Keratinocyte (primary cell): ENCODE results near the gene FCHO2. TPM values are rescaled to one million over a fixed set of nuclear protein-coding genes. Genes with fewer than 3 reads are reported as not detected.

Source experiments
- DNase-seq: peaks from one replicate; pipeline ENCODE4 v3.0.0-alpha.2; 2011; ENCODE audit warnings: low read depth, missing footprints, low spot score
- FAIRE-seq: peaks from 2 replicates; lab custom pipeline; 2011; peaks lifted over from hg19 to GRCh38; lab: Jason Lieb, UNC
- H2AFZ ChIP-seq: 2 replicates; pipeline ENCODE4 v1.6.0; 2012; ENCODE audit warnings: low read length, control low read depth, inconsistent platforms; ENCODE audit not compliant: control insufficient read depth
- H3K27ac ChIP-seq: 2 replicates; pipeline ENCODE4 v1.5.1; 2011; ENCODE audit warnings: low read length; ENCODE audit not compliant: control insufficient read depth, insufficient read depth
- H3K27me3 ChIP-seq: 3 replicates; pipeline ENCODE4 v1.6.0; 2011; ENCODE audit warnings: low read length; ENCODE audit not compliant: control insufficient read depth, insufficient read depth; ENCODE audit errors: extremely low read depth
- H3K36me3 ChIP-seq, 2 experiments: 2 replicates in 1 of 2; 3 replicates in 1 of 2; pipeline ENCODE4 v1.5.1; 2011; ENCODE audit warnings: low read length in 2 of 2, mild to moderate bottlenecking in 1 of 2; ENCODE audit not compliant: control insufficient read depth in 2 of 2, insufficient read depth in 2 of 2; ENCODE audit errors: extremely low read depth in 1 of 2
- H3K4me1 ChIP-seq: 3 replicates; pipeline ENCODE4 v1.5.1; 2011; ENCODE audit warnings: low read length; ENCODE audit not compliant: control insufficient read depth, insufficient read depth; ENCODE audit errors: extremely low read depth
- H3K4me2 ChIP-seq: 3 replicates; pipeline ENCODE4 v1.6.0; 2011; ENCODE audit warnings: low read depth, low read length; ENCODE audit not compliant: control insufficient read depth, insufficient read depth; ENCODE audit errors: extremely low read depth
- H3K4me3 ChIP-seq, 3 experiments: fragments of 200-600 bp in 1 of 3; sonication (generic) in 1 of 3; 2 replicates in 2 of 3; 3 replicates in 1 of 3; pipeline ENCODE4 v1.5.1; 2011 to 2016; ENCODE audit warnings: low read length in 3 of 3, mild to moderate bottlenecking in 3 of 3, control low read depth in 2 of 3, inconsistent platforms in 1 of 3, low read depth in 1 of 3, mixed read lengths in 1 of 3, mixed run types in 1 of 3, moderate library complexity in 1 of 3; ENCODE audit not compliant: control insufficient read depth in 2 of 3, insufficient read depth in 2 of 3; ENCODE audit errors: extremely low read depth in 1 of 3
- H3K79me2 ChIP-seq: 2 replicates; pipeline ENCODE4 v1.6.0; 2012; ENCODE audit warnings: low read length; ENCODE audit not compliant: control insufficient read depth, insufficient read depth
- H3K9ac ChIP-seq: 3 replicates; pipeline ENCODE4 v1.6.0; 2011; ENCODE audit warnings: low read length; ENCODE audit not compliant: control insufficient read depth, insufficient read depth; ENCODE audit errors: extremely low read depth
- H3K9me1 ChIP-seq: 3 replicates; pipeline ENCODE4 v1.6.0; 2011; ENCODE audit warnings: low read length; ENCODE audit not compliant: control insufficient read depth, insufficient read depth; ENCODE audit errors: extremely low read depth
- H3K9me3 ChIP-seq: 2 replicates; pipeline ENCODE4 v1.5.1; 2012; ENCODE audit warnings: low read depth, low read length; ENCODE audit not compliant: control insufficient read depth
- H4K20me1 ChIP-seq: 3 replicates; pipeline ENCODE4 v1.6.0; 2011; ENCODE audit warnings: low read length; ENCODE audit not compliant: control insufficient read depth, insufficient read depth; ENCODE audit errors: extremely low read depth
- EZH2 ChIP-seq: IDR thresholded peaks from one replicate; pipeline ENCODE4 v1.6.1; 2012; ENCODE audit warnings: inconsistent platforms, mild to moderate bottlenecking, low read length, moderate library complexity
- dilution Hi-C: fragments of 300-500 bp; cut with MboI; formaldehyde crosslinking; loops from one replicate; pipeline ENCODE4 v1.7.0; 2020; ENCODE audit warnings: low sequenced_read_pairs; ENCODE audit not compliant: extremely low pct_ligation_motif_present
- polyA plus RNA-seq, 5 experiments: library from polyadenylated mRNA; depleted of rRNA in 3 of 5; stranded (reverse) in 3 of 5; stranded (forward) in 1 of 5; unstranded in 1 of 5; fragments of >200 nt; gene quantifications; 1 replicate in 1 of 5; 2 replicates in 3 of 5; 3 replicates in 1 of 5; pipeline versions ENCODE4 v1.2.1 to v1.2.3, GENCODE V29; 2011 to 2012; ENCODE audit warnings: missing spikeins in 2 of 5, low read depth in 1 of 5, low replicate concordance in 1 of 5
- TF ChIP-seq, protein P1 (sequence below), 3 experiments: IDR thresholded peaks in 1 of 3; conservative IDR thresholded peaks in 1 of 3; optimal IDR thresholded peaks in 1 of 3; 2 replicates in 2 of 3; 3 replicates in 1 of 3; pipeline versions ENCODE3 to v1.5.1; 2011; ENCODE audit warnings: low read length in 3 of 3, mild to moderate bottlenecking in 3 of 3, moderate library complexity in 2 of 3, control low read depth in 1 of 3, inconsistent platforms in 1 of 3; ENCODE audit not compliant: insufficient read depth in 2 of 3; ENCODE audit errors: extremely low read depth in 1 of 3

The FCHO2 gene
- polyA plus RNA-seq, 1 donor (not counting 4 experiments of a cell fraction or from before 2014, with no cell fraction given), result 10.6 TPM

DNA sequence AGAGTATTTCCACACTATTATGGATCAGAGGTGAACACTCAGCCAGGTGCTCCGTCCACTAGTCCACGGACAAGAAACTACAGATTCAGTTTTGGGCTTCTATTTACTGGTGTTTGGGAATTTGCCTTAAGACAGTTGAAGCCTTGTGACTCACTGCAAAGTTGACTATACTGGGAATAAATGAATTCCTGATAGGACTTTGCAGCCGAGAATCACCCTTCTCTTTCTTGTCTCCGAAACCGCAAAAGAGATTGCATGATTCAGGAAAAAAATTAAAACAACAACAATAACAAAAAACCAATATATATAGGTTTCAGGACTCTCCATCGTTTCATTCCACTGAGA, 165.2 kb downstream of the FCHO2 start:
- Histone ChIP-seq H3K27ac (peak overlapping the region; percentile 33), H2AFZ (peak overlapping the region; percentile 41), H3K27me3 (no peaks in the 10 kb centered on the region), H3K4me3 (peak overlapping the region; percentile 58 to 89 (median 77)), H3K9me3 (no peaks in the 10 kb centered on the region), H3K36me3 (peaks cover 14 to 15% of the 10 kb centered on the region in 2 experiments), H4K20me1 (no peaks in the 10 kb centered on the region), H3K9me1 (no peaks in the 10 kb centered on the region), H3K4me1 (peaks cover 22% of the 10 kb centered on the region), H3K4me2 (peak overlapping the region; percentile 92), H3K79me2 (peaks cover 4% of the 10 kb centered on the region), H3K9ac (peak overlapping the region; percentile 64)
- no peak for DNase-seq
- dilution Hi-C loops, result no loop called here
- TF ChIP-seq, protein P1, sequence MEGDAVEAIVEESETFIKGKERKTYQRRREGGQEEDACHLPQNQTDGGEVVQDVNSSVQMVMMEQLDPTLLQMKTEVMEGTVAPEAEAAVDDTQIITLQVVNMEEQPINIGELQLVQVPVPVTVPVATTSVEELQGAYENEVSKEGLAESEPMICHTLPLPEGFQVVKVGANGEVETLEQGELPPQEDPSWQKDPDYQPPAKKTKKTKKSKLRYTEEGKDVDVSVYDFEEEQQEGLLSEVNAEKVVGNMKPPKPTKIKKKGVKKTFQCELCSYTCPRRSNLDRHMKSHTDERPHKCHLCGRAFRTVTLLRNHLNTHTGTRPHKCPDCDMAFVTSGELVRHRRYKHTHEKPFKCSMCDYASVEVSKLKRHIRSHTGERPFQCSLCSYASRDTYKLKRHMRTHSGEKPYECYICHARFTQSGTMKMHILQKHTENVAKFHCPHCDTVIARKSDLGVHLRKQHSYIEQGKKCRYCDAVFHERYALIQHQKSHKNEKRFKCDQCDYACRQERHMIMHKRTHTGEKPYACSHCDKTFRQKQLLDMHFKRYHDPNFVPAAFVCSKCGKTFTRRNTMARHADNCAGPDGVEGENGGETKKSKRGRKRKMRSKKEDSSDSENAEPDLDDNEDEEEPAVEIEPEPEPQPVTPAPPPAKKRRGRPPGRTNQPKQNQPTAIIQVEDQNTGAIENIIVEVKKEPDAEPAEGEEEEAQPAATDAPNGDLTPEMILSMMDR (optimal IDR thresholded peaks at IDR 0.05 in 1 of 3, IDR thresholded peaks at IDR 0.05 in 1 of 3, conservative IDR thresholded peaks at IDR 0.05 in 1 of 3; ENCODE audit: extremely low read depth in 1 of 3, insufficient read depth in 2 of 3, low read length in 3 of 3), result no peak
- no peak for TF ChIP-seq EZH2
- peak; percentile 77 for FAIRE-seq

DNA sequence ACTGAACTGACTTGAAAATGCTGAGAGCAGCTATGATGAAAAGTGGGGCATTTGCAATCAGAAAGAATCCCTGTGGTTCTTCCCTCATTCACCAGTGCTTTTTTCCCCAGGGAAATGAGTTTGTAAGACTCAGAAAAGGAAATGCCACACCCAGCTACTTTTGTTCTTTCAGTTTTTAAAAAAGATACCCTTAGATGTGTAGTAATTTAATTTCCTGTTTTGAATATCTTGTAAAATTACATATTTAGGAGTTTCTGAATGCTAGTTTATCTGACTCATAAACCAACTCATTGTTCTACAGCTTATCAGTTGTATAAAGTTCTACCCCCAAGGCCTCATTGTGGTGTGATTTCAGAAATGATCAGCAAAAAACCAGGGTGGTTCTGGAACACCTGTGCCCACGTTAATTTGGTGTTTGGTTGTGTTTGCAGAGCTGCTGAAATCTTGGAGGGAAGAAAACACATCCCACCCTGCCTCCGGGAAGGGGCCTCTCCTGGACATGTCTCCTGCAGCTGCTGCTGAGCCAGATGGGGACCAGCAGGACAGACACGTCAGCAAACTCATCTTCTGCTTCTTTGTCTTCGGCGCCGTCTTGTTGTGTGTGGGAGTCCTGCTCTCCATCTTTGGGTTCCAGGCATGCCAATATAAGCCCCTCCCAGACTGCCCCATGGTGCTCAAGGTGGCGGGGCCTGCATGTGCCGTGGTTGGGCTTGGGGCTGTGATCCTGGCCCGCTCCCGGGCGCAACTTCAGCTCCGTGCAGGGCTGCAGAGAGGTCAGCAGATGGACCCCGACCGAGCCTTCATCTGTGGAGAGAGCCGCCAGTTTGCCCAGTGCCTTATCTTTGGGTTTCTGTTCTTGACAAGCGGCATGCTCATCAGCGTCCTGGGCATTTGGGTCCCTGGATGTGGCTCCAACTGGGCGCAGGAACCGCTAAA, 167.3 kb downstream of the FCHO2 start:
- Histone ChIP-seq H4K20me1 (no peaks in the 10 kb centered on the region), H3K79me2 (peaks cover 4% of the 10 kb centered on the region), H3K4me1 (peaks cover 22% of the 10 kb centered on the region), H3K4me3 (peak overlapping the region in 1 of 3 experiments; percentile 16), H3K27me3 (no peaks in the 10 kb centered on the region), H3K4me2 (peak overlapping the region; percentile 65), H3K9me3 (no peaks in the 10 kb centered on the region), H3K9me1 (no peaks in the 10 kb centered on the region), H3K9ac (no peak overlapping the region), H3K27ac (peak overlapping the region; percentile 48), H3K36me3 (peaks cover 14 to 15% of the 10 kb centered on the region in 2 experiments), H2AFZ (no peak overlapping the region)
- dilution Hi-C loops, result no loop called here
- DNase-seq, result no peak
- no peak for TF ChIP-seq EZH2
- TF ChIP-seq, protein P1 (optimal IDR thresholded peaks at IDR 0.05 in 1 of 3, IDR thresholded peaks at IDR 0.05 in 1 of 3, conservative IDR thresholded peaks at IDR 0.05 in 1 of 3; ENCODE audit: extremely low read depth in 1 of 3, insufficient read depth in 2 of 3, low read length in 3 of 3), result no peak
- peak; percentile 63 for FAIRE-seq
